Endothelial cell of umbilical vein (primary cell): Measurements from ENCODE around the gene HOXA10. TPM values are rescaled to one million over a fixed set of nuclear protein-coding genes. Genes with fewer than 3 reads are reported as not detected.

Source experiments
- BruUV-seq: library from RNA; stranded (reverse); fragments of 400-500 nt; replicated peaks from 2 replicates; lab custom pipeline; 2021; lab: Mats Ljungman, UMichigan
- CTCF ChIA-PET: fragments of 300-600, 350-600 bp; sonication (Branson Sonifier 250); formaldehyde crosslinking; loops from one replicate; lab custom pipeline; 2021; ENCODE audit warnings: antibody characterized with exemption, inconsistent platforms; lab: Charles Lee
- POLR2A ChIA-PET: fragments of 300-600, 350-600 bp; sonication (Branson Sonifier 250); formaldehyde crosslinking; loops from one replicate; lab custom pipeline; 2021; ENCODE audit warnings: antibody characterized with exemption, inconsistent platforms; lab: Charles Lee
- DNase-seq: peaks from one replicate; pipeline ENCODE4 v3.0.0-alpha.2; 2011; ENCODE audit warnings: low read depth, low spot score
- FAIRE-seq: peaks from 2 replicates; lab custom pipeline; 2011; peaks lifted over from hg19 to GRCh38; lab: Jason Lieb, UNC
- H2AFZ ChIP-seq: 2 replicates; pipeline ENCODE4 v1.6.0; 2012; ENCODE audit warnings: low read depth, low read length, control low read depth, inconsistent platforms
- H3K27ac ChIP-seq: 2 replicates; pipeline ENCODE4 v1.5.1; 2011; ENCODE audit warnings: low read depth, mild to moderate bottlenecking, control low read depth, low read length, moderate library complexity; ENCODE audit not compliant: insufficient read depth
- H3K27me3 ChIP-seq, 2 experiments: 2 replicates each; pipeline versions ENCODE4 v1.6.0 to v1.6.1; 2011; ENCODE audit warnings: low read length in 2 of 2, mixed read lengths in 1 of 2; ENCODE audit not compliant: control insufficient read depth in 2 of 2, insufficient read depth in 2 of 2
- H3K36me3 ChIP-seq, 2 experiments: 2 replicates in 1 of 2; 3 replicates in 1 of 2; pipeline ENCODE4 v1.5.1; 2011; ENCODE audit warnings: low read length in 2 of 2, mild to moderate bottlenecking in 1 of 2, moderate library complexity in 1 of 2; ENCODE audit not compliant: control insufficient read depth in 2 of 2, insufficient read depth in 2 of 2; ENCODE audit errors: extremely low read depth in 1 of 2
- H3K4me1 ChIP-seq: 3 replicates; pipeline ENCODE4 v1.5.1; 2011; ENCODE audit warnings: mild to moderate bottlenecking, low read length; ENCODE audit not compliant: control insufficient read depth, insufficient read depth; ENCODE audit errors: extremely low read depth
- H3K4me2 ChIP-seq: 2 replicates; pipeline ENCODE4 v1.6.1; 2011; ENCODE audit warnings: low read length, control low read depth, mixed read lengths; ENCODE audit not compliant: insufficient read depth
- H3K4me3 ChIP-seq, 3 experiments: fragments of 200-600 bp in 1 of 3; sonication (generic), shearing (Covaris generic) in 1 of 3; replicated peaks in 1 of 3; 2 replicates each; pipeline ENCODE4 v1.5.1; 2011 to 2016; ENCODE audit warnings: control low read depth in 3 of 3, low read length in 3 of 3, mild to moderate bottlenecking in 2 of 3, inconsistent platforms in 1 of 3, low read depth in 1 of 3, moderate library complexity in 1 of 3; ENCODE audit not compliant: insufficient read depth in 1 of 3
- H3K79me2 ChIP-seq: 2 replicates; pipeline ENCODE4 v1.6.0; 2012; ENCODE audit warnings: low read length, inconsistent platforms; ENCODE audit not compliant: control insufficient read depth, insufficient read depth
- H3K9ac ChIP-seq: replicated peaks from 2 replicates; pipeline ENCODE3; 2011; ENCODE audit warnings: low read length, control low read depth; ENCODE audit not compliant: insufficient read depth; ENCODE audit errors: extremely low read depth
- H3K9me1 ChIP-seq: replicated peaks from 3 replicates; pipeline ENCODE4 v1.6.0; 2011; ENCODE audit warnings: mild to moderate bottlenecking, low read length; ENCODE audit not compliant: control insufficient read depth, insufficient read depth; ENCODE audit errors: extremely low read depth
- H3K9me3 ChIP-seq: replicated peaks from 2 replicates; pipeline ENCODE4 v1.5.1; 2012; ENCODE audit warnings: low read length, inconsistent platforms; ENCODE audit not compliant: control insufficient read depth, insufficient read depth
- H4K20me1 ChIP-seq: replicated peaks from 2 replicates; pipeline ENCODE3; 2011; ENCODE audit warnings: mild to moderate bottlenecking, low read length; ENCODE audit not compliant: control insufficient read depth, insufficient read depth; ENCODE audit errors: extremely low read depth
- CTCF ChIP-seq, 2 donors: IDR thresholded peaks; 1 replicate in 1 of 2; 2 replicates in 1 of 2; pipeline ENCODE4 v1.5.1; 2011; ENCODE audit warnings: low read length in 2 of 2, mild to moderate bottlenecking in 2 of 2, moderate library complexity in 2 of 2, control low read depth in 1 of 2, inconsistent platforms in 1 of 2, low read depth in 1 of 2; ENCODE audit not compliant: insufficient read depth in 1 of 2; ENCODE audit errors: extremely low read depth in 1 of 2
- EZH2 ChIP-seq: IDR thresholded peaks from 2 replicates; pipeline ENCODE4 v1.6.1; 2012; ENCODE audit warnings: borderline replicate concordance, low read depth, mild to moderate bottlenecking, moderate library complexity, low read length, inconsistent platforms; ENCODE audit not compliant: severe bottlenecking
- FOS ChIP-seq: IDR thresholded peaks from 2 replicates; pipeline ENCODE4 v1.6.1; 2011; ENCODE audit warnings: mild to moderate bottlenecking, low read length, moderate library complexity, borderline replicate concordance; ENCODE audit not compliant: insufficient read depth
- GATA2 ChIP-seq: IDR thresholded peaks from 2 replicates; pipeline ENCODE4 v1.7.0; 2011; ENCODE audit warnings: low read depth, mild to moderate bottlenecking, moderate library complexity, mixed read lengths, low read length; ENCODE audit not compliant: insufficient read length, insufficient read depth
- JUN ChIP-seq: IDR thresholded peaks from 2 replicates; pipeline ENCODE4 v1.6.1; 2011; ENCODE audit warnings: borderline replicate concordance, low read depth; ENCODE audit not compliant: insufficient read length, insufficient read depth
- MYC ChIP-seq: IDR thresholded peaks from one replicate; pipeline ENCODE4 v1.6.1; 2011; ENCODE audit warnings: mild to moderate bottlenecking, low read depth, low read length
- POLR2A ChIP-seq: IDR thresholded peaks from 2 replicates; pipeline ENCODE4 v1.6.1; 2012; ENCODE audit warnings: low read depth, mild to moderate bottlenecking, control low read depth, low read length
- POLR2AphosphoS5 ChIP-seq: IDR thresholded peaks from 2 replicates; pipeline ENCODE4 v1.6.1; 2012; ENCODE audit warnings: low read depth, mild to moderate bottlenecking, control low read depth, low read length, moderate library complexity; ENCODE audit not compliant: insufficient read depth
- dilution Hi-C: fragments of 300-500 bp; cut with MboI; formaldehyde crosslinking; loops from one replicate; pipeline ENCODE4 v1.15.0; 2019; ENCODE audit warnings: low sequenced_read_pairs; ENCODE audit not compliant: extremely low pct_ligation_motif_present
- intact Hi-C: fragments of 100-400 bp; cut with micrococcal nuclease; formaldehyde crosslinking; loops from one replicate; pipeline ENCODE4 v1.10.0; 2022
- polyA plus RNA-seq, 4 experiments: library from polyadenylated mRNA; depleted of rRNA in 3 of 4; stranded (reverse) in 3 of 4; unstranded in 1 of 4; fragments of >200 nt; gene quantifications; 2 replicates each; pipeline versions ENCODE4 v1.2.1 to v1.2.3, GENCODE V29; 2011 to 2012; ENCODE audit warnings: missing spikeins in 1 of 4
- total RNA-seq: library from RNA; stranded (reverse); gene quantifications from 2 replicates; pipeline ENCODE4 v1.2.3, GENCODE V29; 2021
- TF ChIP-seq, protein P1 (sequence below): IDR thresholded peaks from 2 replicates; pipeline ENCODE4 v1.6.1; 2011; ENCODE audit not compliant: insufficient read depth, insufficient read length

Gene HOXA10
- total and polyA plus RNA-seq, 2 donors (not counting 3 experiments of a cell fraction or from before 2014, with no cell fraction given), result 24.4 to 30.3 TPM

DNA sequence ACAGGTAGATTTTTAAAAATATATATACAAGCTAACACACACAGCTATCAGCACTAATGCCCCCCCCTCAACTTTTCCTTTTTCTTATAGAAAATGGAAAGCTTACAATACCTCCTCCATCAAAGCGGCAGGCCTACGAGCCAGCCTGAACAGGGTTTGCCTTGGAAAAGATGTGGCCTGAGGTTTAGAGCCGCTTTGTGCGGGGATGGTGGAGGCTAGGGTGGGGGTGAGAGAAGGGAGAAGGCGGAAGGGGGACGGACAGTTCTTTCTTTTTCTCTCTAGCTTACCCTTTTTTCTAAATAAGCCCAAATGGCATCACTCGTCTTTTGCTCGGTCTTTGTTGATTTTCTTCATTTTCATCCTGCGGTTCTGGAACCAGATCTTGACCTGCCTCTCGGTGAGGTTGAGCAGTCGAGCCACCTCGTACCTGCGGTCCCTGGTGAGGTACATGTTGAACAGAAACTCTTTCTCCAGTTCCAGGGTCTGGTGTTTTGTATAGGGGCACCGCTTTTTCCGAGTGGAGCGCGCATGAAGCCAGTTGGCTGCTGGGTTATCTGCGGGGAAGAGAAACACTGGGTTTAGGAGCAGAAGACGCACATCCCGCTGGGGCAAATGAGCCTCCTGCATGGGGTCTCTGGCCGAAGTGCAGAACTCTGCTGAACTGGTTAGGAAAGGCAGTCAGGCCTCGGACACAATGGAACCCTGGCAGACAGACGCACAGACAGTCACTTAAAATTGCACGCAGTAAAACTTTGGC lies 10.7 kb downstream of the HOXA10 start:
- H3K4me3 ChIP-seq, result peak overlapping the region; percentile 63 to 98 (median 88)
- H3K9ac ChIP-seq, result peak overlapping the region; percentile 85
- H3K79me2 ChIP-seq, result peaks cover 80% of the 10 kb centered on the region
- TF ChIP-seq GATA2 (no peak), POLR2A (no peak), EZH2 (no peak), CTCF (IDR thresholded peaks at IDR 0.05; ENCODE audit: extremely low read depth in 1 of 2, insufficient read depth in 1 of 2, low read depth in 1 of 2, low read length in 2 of 2) (no peak), POLR2AphosphoS5 (no peak), JUN (no peak), MYC (no peak), FOS (no peak)
- TF ChIP-seq, protein P1, sequence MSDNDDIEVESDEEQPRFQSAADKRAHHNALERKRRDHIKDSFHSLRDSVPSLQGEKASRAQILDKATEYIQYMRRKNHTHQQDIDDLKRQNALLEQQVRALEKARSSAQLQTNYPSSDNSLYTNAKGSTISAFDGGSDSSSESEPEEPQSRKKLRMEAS, result no peak
- FAIRE-seq, result no peak
- POLR2A ChIA-PET, result no interaction called here
- DNase-seq, result no peak
- CTCF ChIA-PET, result interaction anchor here (0.6 to 4.6 kb wide), 8 partner anchors 13 to 798 kb away, joined by 3 to 145 read pairs (median 38); partner anchors contain the start of genes HOXA10 and HOXA3
- BruUV-seq, result no TSS peak
- H2AFZ ChIP-seq, result no peak overlapping the region
- no peaks in the 10 kb centered on the region for H4K20me1 ChIP-seq
- peak overlapping the region; percentile 91 for H3K27ac ChIP-seq
- dilution Hi-C loops, result loop anchor here (10.0 to 25.0 kb wide), 3 partner anchors 309 to 976 kb away; no protein-coding TSS in a partner anchor
- H3K4me2 ChIP-seq, result peak overlapping the region; percentile 91
- peaks cover 3 to 7% of the 10 kb centered on the region in 2 experiments for H3K36me3 ChIP-seq
- H3K9me1 ChIP-seq, result no peaks in the 10 kb centered on the region
- peaks cover 50% of the 10 kb centered on the region for H3K4me1 ChIP-seq
- no peaks in the 10 kb centered on the region for H3K9me3 ChIP-seq
- H3K27me3 ChIP-seq, result no peaks in the 10 kb centered on the region
- intact Hi-C loops, result loop anchor here (2.0 to 5.0 kb wide), 5 partner anchors 13 to 1771 kb away; partner anchors contain the start of gene HOXA2
